Calu3 (cell line): ENCODE results near the gene MYO9B. TPM values are rescaled to one million over a fixed set of nuclear protein-coding genes. Genes with fewer than 3 reads are reported as not detected.

Experiments used
- BruUV-seq: library from RNA; stranded (reverse); fragments of 400-500 nt; replicated peaks from 2 replicates; lab custom pipeline; 2021; lab: Mats Ljungman, UMichigan
- CTCF ChIA-PET: fragments of 300-600 bp; sonication (Branson Sonifier 250); formaldehyde crosslinking; loops from one replicate; lab custom pipeline; 2022; ENCODE audit warnings: antibody characterized with exemption; lab: Charles Lee
- DNase-seq: peaks from one replicate; pipeline ENCODE4 v3.0.0; 2022
- H3K27ac Mint-ChIP-seq: one replicate; pipeline ENCODE4 v1.8.0; 2022; ENCODE audit warnings: mixed read lengths; ENCODE audit not compliant: unreplicated experiment
- H3K27me3 Mint-ChIP-seq: one replicate; pipeline ENCODE4 v1.8.0; 2022; ENCODE audit warnings: mixed read lengths; ENCODE audit not compliant: unreplicated experiment
- H3K36me3 Mint-ChIP-seq: one replicate; pipeline ENCODE4 v1.8.0; 2022; ENCODE audit warnings: mild to moderate bottlenecking, moderate library complexity, mixed read lengths; ENCODE audit not compliant: insufficient read depth, unreplicated experiment
- H3K4me1 Mint-ChIP-seq: one replicate; pipeline ENCODE4 v1.8.0; 2022; ENCODE audit warnings: mild to moderate bottlenecking, low read depth, mixed read lengths; ENCODE audit not compliant: unreplicated experiment
- H3K4me3 Mint-ChIP-seq: one replicate; pipeline ENCODE4 v1.8.0; 2022; ENCODE audit warnings: mild to moderate bottlenecking, low read depth, moderate library complexity, mixed read lengths; ENCODE audit not compliant: unreplicated experiment
- H3K9me3 Mint-ChIP-seq: one replicate; pipeline ENCODE4 v1.8.0; 2022; ENCODE audit warnings: low read depth, mixed read lengths; ENCODE audit not compliant: unreplicated experiment
- intact Hi-C: fragments of 100-400 bp; cut with micrococcal nuclease; formaldehyde crosslinking; loops from one replicate; pipeline ENCODE4 v1.10.0; 2022; ENCODE audit not compliant: unreplicated experiment
- total RNA-seq: library from RNA; stranded (reverse); gene quantifications from 2 replicates; pipeline ENCODE4 v1.2.3, GENCODE V29; 2022
- TF ChIP-seq, protein P1 (sequence below): fragments of 200-600 bp; IDR thresholded peaks from one replicate; pipeline ENCODE4 v1.8.0; 2022; ENCODE audit warnings: antibody characterized with exemption; ENCODE audit not compliant: unreplicated experiment

The MYO9B gene
- total RNA-seq, 1 experiment from 2014 or later = 38.4 TPM

DNA sequence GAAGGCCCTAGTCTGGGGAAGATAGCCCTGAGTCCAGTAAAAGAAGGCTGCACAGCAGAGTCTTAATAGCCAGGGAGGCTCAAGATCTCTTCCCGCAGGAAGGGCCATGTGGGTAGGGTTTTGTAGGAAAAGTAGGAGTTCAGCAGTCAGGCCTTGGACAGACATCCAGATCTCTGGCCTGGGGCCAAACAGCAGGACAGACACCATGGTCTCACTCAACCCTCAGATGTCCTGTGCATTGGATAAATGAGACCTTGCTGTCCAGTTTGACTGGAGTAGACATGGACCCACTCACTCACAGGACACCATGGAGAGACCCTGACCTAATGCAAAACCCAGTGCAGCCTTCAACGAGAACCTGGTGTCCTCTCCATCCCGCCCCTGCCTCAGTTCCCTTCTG lies 154.3 kb downstream of the MYO9B start:
- Mint-ChIP-seq H3K27me3 (no peaks in the 10 kb centered on the region), H3K9me3 (no peaks in the 10 kb centered on the region), H3K27ac (no peak overlapping the region), H3K4me1 (no peaks in the 10 kb centered on the region), H3K36me3 (peaks cover 54% of the 10 kb centered on the region), H3K4me3 (no peak overlapping the region)
- intact Hi-C loops = no loop called here
- DNase-seq = no peak
- TF ChIP-seq, protein P1, sequence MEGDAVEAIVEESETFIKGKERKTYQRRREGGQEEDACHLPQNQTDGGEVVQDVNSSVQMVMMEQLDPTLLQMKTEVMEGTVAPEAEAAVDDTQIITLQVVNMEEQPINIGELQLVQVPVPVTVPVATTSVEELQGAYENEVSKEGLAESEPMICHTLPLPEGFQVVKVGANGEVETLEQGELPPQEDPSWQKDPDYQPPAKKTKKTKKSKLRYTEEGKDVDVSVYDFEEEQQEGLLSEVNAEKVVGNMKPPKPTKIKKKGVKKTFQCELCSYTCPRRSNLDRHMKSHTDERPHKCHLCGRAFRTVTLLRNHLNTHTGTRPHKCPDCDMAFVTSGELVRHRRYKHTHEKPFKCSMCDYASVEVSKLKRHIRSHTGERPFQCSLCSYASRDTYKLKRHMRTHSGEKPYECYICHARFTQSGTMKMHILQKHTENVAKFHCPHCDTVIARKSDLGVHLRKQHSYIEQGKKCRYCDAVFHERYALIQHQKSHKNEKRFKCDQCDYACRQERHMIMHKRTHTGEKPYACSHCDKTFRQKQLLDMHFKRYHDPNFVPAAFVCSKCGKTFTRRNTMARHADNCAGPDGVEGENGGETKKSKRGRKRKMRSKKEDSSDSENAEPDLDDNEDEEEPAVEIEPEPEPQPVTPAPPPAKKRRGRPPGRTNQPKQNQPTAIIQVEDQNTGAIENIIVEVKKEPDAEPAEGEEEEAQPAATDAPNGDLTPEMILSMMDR = no peak
- no TSS peak for BruUV-seq
- CTCF ChIA-PET = no interaction called here

DNA sequence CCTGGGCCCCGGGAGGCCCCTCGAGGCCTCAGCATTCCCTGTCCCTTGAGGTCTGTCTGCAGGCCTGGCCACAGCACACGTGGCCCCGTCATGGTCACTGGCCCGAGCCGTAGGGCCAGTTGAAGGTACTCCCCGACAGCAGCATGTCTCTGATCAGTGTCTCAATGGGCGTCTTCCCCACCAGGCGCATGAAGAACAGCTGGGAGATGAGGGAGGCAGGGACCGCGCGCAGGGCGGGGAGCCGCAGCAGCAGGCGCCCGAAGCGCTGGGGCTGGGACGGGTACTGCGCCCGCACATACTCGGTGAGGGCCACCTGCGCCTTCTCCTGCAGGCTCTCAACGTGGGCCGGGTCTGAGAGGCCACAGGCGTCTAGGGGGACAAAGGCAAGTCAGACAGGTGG lies 156.7 kb downstream of the MYO9B start:
- BruUV-seq = no TSS peak
- H3K27ac Mint-ChIP-seq = no peak overlapping the region
- peaks cover 44% of the 10 kb centered on the region for H3K36me3 Mint-ChIP-seq
- no peak overlapping the region for H3K4me3 Mint-ChIP-seq
- no peak for DNase-seq
- intact Hi-C loops = no loop called here
- no peaks in the 10 kb centered on the region for H3K9me3 Mint-ChIP-seq
- TF ChIP-seq, protein P1 = no peak
- H3K27me3 Mint-ChIP-seq = no peaks in the 10 kb centered on the region
- CTCF ChIA-PET = no interaction called here
- H3K4me1 Mint-ChIP-seq = no peaks in the 10 kb centered on the region

DNA sequence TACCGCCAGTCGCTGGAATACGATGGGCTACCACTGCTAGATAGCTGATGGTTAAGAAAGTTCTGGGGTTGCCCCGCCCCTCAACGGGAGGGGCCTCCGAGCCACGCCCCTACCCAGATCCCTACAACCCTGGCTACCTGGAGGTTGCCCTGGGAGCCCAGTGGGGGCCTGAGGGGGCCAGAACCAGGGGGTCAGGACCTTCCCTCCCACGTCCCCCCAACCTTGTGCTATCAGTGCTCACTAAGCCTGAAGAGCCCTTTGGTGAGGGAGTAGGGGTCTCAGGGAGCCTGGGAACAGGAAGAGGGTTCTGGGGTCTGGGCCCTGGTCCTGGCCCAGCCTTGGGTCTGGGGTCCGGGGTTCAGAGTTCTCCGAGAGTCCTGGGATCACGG lies 159.3 kb downstream of the MYO9B start:
- TF ChIP-seq, protein P1 = no peak
- Mint-ChIP-seq H3K36me3 (peaks cover 49% of the 10 kb centered on the region), H3K9me3 (no peaks in the 10 kb centered on the region), H3K27ac (no peak overlapping the region), H3K27me3 (no peaks in the 10 kb centered on the region), H3K4me1 (no peaks in the 10 kb centered on the region), H3K4me3 (peak overlapping the region; percentile 63)
- DNase-seq = peak; percentile 53
- intact Hi-C loops = no loop called here
- BruUV-seq = no TSS peak
- CTCF ChIA-PET = no interaction called here

DNA sequence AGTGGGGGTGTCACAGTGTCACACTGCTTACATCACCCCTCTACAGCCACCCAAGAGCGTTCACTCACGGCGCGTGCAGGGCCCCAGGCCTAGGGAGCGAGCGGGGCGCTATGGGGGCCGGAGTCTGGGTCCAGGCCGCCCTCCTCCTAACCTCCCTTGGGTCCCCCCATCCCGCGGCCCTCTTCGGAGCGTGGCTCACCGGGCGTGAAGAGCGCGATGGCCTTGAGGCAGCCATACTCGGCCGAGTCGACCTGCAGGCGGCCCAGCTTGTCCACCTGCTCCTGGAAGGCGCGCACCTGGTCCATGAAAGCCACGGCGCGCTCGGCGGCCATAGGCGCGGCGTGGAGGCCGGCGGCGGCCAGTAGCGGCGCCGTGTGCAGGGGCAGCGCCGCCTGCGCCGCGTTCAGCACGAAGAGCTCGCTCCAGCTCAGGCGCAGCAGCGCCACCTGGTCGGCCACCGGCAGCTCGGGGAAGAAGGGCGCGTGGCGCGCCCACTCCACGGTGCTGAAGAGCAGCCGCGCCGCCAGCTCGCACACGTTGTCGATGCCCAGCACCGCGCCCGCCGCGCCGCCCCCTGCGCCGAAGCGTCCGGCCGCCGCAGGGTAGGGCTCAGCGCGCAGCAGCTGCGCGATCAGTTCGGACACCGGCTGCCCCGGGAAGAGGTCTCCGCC lies 159.9 kb downstream of the MYO9B start:
- H3K27me3 Mint-ChIP-seq = no peaks in the 10 kb centered on the region
- peak; percentile 33 for DNase-seq
- TF ChIP-seq, protein P1 = no peak
- CTCF ChIA-PET = no interaction called here
- peaks cover 1% of the 10 kb centered on the region for H3K4me1 Mint-ChIP-seq
- peak overlapping the region; percentile 63 for H3K4me3 Mint-ChIP-seq
- H3K27ac Mint-ChIP-seq = no peak overlapping the region
- H3K36me3 Mint-ChIP-seq = peaks cover 46% of the 10 kb centered on the region
- no TSS peak for BruUV-seq
- intact Hi-C loops = no loop called here
- no peaks in the 10 kb centered on the region for H3K9me3 Mint-ChIP-seq
